Measurements from ENCODE around the gene DTNA.

DTNA gene

DNA sequence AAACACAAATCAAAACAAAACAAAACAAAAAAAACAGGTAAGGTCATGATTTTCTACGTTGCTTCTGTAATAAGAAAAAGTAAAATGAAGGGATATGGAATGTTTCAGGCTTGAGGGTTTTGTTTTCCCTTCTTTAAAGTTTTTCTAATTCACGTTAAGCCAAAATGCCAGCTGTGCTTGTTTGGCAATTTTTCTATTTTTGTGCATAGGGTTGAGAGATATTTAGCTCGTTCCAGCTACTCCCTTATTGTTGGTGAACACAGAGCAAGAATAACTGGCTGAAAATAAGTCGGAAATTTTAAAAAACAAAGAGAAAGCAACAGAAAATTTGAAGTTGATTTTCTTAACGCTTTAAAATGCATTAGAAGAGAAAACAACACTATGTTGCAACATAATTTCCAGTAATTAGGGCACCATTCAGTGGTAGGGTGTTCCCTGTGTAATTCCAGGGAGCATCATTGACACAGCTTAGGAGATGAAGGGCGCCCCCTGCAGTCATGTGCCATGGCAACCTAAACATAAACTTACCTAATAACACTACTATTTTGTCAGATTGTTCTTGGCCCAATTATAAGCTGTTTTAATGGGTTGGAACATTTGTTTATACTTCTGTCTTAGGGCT lies 99.5 kb downstream of the DTNA start:
- no peak for DNase-seq

- DNase-seq = no peak
These were observed 106.1 kb downstream of the DTNA start for GRCh38 chr18:34816183-34816582.

DNA sequence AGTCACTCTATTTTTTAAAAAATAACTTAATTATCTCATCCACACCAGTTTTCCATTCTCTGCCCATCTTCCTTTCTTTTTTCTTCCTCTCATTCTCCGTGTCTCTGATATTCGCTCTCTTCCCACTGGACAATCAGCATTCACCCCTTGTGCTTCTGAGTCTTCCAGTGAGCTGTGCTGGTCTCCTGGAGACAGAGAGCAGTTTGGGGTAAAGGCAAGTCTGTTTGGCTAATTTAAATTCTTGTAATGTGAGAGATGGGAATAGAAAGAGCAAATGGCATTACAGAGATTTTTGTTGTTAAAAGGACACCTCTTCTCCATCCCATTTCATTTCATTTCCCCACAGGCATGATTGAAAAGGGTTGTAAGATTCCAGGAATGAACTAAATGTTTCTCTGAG lies 107.5 kb downstream of the DTNA start:
- DNase-seq = no peak

DNA sequence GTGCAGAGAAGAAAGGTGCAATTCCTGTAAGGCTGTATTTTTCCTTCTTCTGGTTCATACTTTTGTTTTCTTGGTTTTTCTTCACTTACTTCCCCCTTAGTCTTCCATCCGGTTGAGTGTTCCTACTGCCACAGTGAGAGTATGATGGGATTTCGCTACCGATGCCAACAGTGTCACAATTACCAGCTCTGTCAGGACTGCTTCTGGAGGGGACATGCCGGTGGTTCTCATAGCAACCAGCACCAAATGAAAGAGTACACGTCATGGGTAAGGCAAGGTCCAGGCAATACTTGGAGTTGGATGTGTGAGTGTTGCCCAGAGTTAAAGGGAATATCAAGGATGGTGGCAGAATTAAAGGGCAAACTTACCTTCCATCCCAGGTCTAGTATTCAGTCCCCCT lies 108.0 kb downstream of the DTNA start:
- DNase-seq = no peak

GRCh38 chr18:34820360-34821065 lies 110.4 kb downstream of the DTNA start:
- DNase-seq = no peak

GRCh38 chr18:34821669-34822210 lies 111.6 kb downstream of the DTNA start:
- DNase-seq = no peak

DNA sequence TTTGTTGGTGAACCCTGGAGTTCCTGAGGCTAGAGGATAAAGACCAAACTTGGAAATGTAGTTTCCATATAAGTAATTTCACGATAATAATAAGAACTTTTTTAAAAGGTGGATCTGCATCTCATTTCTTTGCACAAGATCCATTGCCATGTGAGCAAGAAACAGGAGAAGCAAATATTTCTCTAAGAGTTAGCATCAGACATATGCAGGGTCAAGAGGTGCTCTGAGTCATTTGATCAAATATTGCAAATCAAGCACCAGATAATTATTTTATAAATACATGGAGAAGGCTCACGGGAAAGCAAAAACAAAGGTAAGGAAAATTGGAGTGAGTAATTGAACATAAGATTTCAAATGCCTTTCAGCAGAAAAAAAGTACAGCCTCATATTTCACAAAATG lies 118.0 kb downstream of the DTNA start:
- DNase-seq = no peak

DNA sequence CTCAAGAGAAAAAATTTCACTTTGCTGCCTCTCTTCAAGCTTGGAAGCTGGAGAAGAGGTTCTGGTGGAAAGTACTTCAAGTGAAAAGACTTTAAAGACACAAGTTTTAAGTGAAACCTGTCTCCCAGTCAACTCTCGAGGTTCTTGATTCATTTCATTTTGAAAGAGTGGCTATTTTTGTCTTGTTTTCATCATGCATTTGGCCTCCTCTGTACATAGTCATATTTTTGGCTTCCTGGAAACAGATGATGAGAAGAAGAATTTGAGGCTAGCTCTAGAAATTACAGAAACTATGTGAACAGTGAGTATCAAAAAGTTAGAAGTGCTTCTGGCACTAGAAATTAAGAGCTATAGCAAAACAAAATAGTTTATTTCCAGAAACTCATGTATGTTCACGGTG lies 124.8 kb downstream of the DTNA start:
- DNase-seq = no peak

DNA sequence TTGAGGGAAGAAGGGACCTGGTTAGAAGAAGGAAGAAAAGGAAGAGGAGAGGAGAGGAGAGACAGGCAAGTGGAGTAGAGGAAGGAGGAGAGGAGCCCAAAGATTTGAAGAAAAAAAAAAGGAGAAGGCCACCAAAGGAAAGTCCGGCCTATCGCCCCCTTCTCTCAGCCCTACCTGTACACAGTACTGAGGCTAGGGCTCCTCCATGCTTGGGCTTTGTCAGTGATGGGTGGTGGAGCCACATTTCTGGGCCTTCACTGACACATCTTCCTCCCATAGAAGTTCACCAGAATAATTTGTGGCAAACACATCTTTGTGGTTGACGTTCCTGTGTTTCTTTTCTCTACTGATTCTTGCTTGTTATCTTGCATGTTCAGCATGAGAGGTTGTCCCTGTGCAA lies 125.4 kb downstream of the DTNA start:
- DNase-seq = no peak

- DNase-seq = no peak
These were observed 127.7 kb downstream of the DTNA start for GRCh38 chr18:34837769-34838272.

- no peak for DNase-seq
These were observed 128.6 kb downstream of the DTNA start for GRCh38 chr18:34838669-34839068.

GRCh38 chr18:34840256-34840826 lies 130.2 kb downstream of the DTNA start:
- DNase-seq = no peak

DNA sequence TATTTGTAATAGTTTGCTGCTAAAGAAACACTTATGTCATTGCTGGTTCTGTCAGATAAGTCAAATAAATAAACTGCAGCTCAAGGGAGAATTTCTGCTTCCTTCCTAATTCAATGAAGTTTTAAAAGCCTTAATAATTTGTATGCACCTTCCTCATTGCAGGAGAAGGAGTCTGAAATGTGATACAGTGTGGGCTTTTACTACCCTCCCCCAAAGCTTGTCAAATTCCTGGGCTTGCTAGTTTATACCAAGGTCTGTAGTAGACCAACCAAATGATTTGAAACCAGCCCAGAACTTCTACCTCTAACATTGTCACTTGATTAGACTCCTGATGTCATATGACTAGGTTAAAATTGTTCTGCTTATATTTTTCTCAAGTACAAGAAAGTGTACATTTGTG lies 131.8 kb downstream of the DTNA start:
- DNase-seq = no peak

DNA sequence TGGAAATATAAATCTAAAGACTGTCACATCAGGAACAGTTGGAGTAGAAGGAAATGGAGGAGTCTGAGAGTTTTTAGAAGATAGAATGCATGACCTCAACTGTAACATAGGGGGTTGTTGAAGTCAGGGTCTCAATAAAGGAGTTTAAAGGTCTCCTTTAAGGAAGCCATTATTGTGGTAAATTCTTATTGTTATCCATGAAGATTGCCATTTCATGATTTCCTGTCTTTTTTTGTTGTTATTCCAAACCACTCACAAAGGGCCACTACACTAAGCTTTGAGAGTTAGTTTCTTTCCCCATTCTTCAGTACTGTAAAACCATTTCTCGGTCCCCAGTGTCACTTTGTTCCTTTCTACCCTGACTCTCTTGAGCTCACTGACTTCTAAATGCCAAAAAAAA lies 134.0 kb downstream of the DTNA start:
- no peak for DNase-seq

DNA sequence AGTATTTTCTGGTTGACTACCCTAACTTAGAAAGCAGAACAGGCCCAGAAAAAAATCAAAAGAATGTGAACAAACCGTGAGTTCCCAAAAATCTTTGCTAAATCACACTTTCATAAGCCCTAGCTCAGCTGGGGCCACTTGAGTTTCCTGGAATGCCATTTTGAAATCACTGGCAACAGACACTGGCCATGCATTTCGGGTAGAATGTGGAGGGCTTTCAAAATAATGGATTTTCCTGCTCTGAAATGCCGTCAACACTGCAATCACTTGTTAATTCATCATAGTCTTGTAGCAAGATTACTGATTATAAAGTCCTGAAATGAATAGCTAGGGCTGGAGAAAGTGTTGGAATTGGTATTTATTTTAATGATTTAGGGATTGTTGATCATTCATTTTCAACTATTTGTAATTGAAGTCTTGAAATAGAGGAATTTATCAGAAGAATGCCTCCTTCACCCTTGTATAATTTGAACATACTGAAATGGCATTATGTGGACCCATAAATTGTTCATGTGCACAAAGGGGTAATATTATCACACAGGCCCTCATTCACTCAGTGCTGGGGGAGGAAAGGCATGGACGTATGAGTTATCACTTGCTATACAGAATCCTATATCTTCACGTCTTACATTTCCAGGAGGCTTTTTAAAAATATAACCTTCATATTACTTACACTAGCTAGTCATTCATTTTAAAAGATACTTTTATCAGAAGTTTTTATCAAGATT lies 134.8 kb downstream of the DTNA start:
- DNase-seq = no peak

GRCh38 chr18:34847408-34847807 lies 137.3 kb downstream of the DTNA start:
- no peak for DNase-seq

- no peak for DNase-seq
These were observed 138.1 kb downstream of the DTNA start for GRCh38 chr18:34848156-34848555.

DNA sequence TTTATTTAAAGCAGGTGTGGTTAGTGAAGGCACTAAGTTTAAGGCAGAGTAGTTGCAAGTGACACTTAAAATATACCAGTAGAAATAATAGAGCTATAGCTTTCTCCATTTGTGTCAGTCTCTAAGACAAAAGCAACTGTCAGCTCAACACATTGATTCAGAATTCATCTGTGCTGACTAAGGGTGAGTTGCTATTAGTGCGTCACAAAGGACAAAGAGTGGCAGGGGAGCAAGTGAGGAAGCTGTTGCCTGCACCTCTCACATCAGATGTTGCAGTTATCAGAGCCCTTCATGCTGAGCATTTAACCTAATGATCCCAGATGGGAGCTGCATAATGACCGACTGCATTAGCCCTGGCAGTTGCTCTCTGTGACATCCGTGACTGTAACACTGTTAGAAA lies 138.6 kb downstream of the DTNA start:
- no peak for DNase-seq

- DNase-seq = no peak
These were observed 147.2 kb downstream of the DTNA start for GRCh38 chr18:34857320-34857719.

- DNase-seq = no peak
These were observed 148.1 kb downstream of the DTNA start for GRCh38 chr18:34858188-34858587.

GRCh38 chr18:34859496-34859895 lies 149.4 kb downstream of the DTNA start:
- DNase-seq = no peak

DNA sequence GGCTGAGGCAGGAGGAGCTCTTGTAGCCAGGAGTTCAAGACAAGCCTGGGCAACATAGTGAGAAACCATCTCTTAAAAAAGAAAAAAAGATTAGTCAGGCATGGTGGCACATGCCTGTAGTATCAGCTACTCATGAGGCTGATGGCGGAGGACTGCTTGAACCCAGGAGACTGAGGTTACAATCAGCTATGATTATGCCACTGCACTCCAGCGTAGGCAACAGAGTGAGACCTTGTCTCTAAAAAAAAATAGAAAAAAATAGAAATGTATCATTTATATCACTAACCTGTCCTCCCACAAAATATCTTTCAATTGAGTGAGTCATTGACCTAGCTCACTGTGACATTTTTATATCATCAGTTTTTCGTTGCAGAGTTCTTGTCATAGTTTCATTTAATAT lies 152.5 kb downstream of the DTNA start:
- no peak for DNase-seq

GRCh38 chr18:34863702-34864101 lies 153.6 kb downstream of the DTNA start:
- DNase-seq = no peak

Data from NCI-H187 (cell line).